Fibroblast of lung (primary cell): Measurements from ENCODE around the gene GZMH. TPM values are rescaled to one million over a fixed set of nuclear protein-coding genes. Genes with fewer than 3 reads are reported as not detected.

ENCODE experiments used
- DNase-seq, 2 donors: peaks; one replicate each; pipeline versions ENCODE4 v3.0.0 to v3.0.0-alpha.2; 2010; ENCODE audit warnings: low read depth in 2 of 2
- H2AFZ ChIP-seq: 2 replicates; pipeline ENCODE4 v1.5.1; 2012; ENCODE audit warnings: low read length, control low read depth, inconsistent platforms
- H3K27ac ChIP-seq: 2 replicates; pipeline ENCODE4 v1.5.1; 2011; ENCODE audit warnings: low read length, control low read depth; ENCODE audit not compliant: insufficient read depth
- H3K27me3 ChIP-seq: 2 replicates; pipeline ENCODE4 v1.5.1; 2011; ENCODE audit warnings: mild to moderate bottlenecking, low read length; ENCODE audit not compliant: control insufficient read depth, insufficient read depth
- H3K36me3 ChIP-seq: 2 replicates; pipeline ENCODE4 v1.5.1; 2011; ENCODE audit warnings: low read length; ENCODE audit not compliant: control insufficient read depth, insufficient read depth
- H3K4me1 ChIP-seq: 2 replicates; pipeline ENCODE4 v1.5.1; 2011; ENCODE audit warnings: low read length; ENCODE audit not compliant: control insufficient read depth, insufficient read depth; ENCODE audit errors: extremely low read depth
- H3K4me2 ChIP-seq: 2 replicates; pipeline ENCODE4 v1.5.1; 2011; ENCODE audit warnings: low read length, control low read depth; ENCODE audit not compliant: insufficient read depth; ENCODE audit errors: extremely low read depth
- H3K4me3 ChIP-seq, 4 experiments: fragments of 200-600 bp in 1 of 4; sonication (generic) in 1 of 4; replicated peaks in 1 of 4; 2 replicates each; pipeline ENCODE4 v1.5.1; 2011 to 2016; ENCODE audit warnings: low read length in 4 of 4, low read depth in 3 of 4, mild to moderate bottlenecking in 3 of 4, control low read depth in 2 of 4, inconsistent platforms in 1 of 4, mixed read lengths in 1 of 4; ENCODE audit not compliant: insufficient read depth in 1 of 4; ENCODE audit errors: control extremely low read depth in 1 of 4
- H3K79me2 ChIP-seq: 2 replicates; pipeline ENCODE4 v1.5.1; 2012; ENCODE audit warnings: mild to moderate bottlenecking, low read length, inconsistent platforms; ENCODE audit not compliant: control insufficient read depth, insufficient read depth
- H3K9ac ChIP-seq: 2 replicates; pipeline ENCODE4 v1.5.1; 2011; ENCODE audit warnings: mild to moderate bottlenecking, low read length, control low read depth; ENCODE audit not compliant: insufficient read depth
- H3K9me3 ChIP-seq: 2 replicates; pipeline ENCODE4 v1.5.1; 2012; ENCODE audit warnings: low read depth, low read length; ENCODE audit not compliant: control insufficient read depth, insufficient read depth
- H4K20me1 ChIP-seq: 2 replicates; pipeline ENCODE4 v1.5.1; 2011; ENCODE audit warnings: low read length; ENCODE audit not compliant: control insufficient read depth, insufficient read depth; ENCODE audit errors: extremely low read depth
- EZH2 ChIP-seq: IDR thresholded peaks from 2 replicates; pipeline ENCODE4 v1.5.1; 2012; ENCODE audit warnings: low read length, control low read depth, mild to moderate bottlenecking; ENCODE audit errors: missing control alignments
- polyA plus RNA-seq, 2 donors: library from polyadenylated mRNA; depleted of rRNA in 1 of 2; stranded (reverse) in 1 of 2; unstranded in 1 of 2; fragments of >200 nt; gene quantifications; 2 replicates each; pipeline ENCODE4 v1.2.1, GENCODE V29; 2011 to 2012; ENCODE audit warnings: missing spikeins in 1 of 2
- total RNA-seq: library from RNA; depleted of rRNA; stranded (reverse); fragments of >200 nt; gene quantifications from 2 replicates; pipeline ENCODE4 v1.2.1, GENCODE V29; 2014
- TF ChIP-seq, protein P1 (sequence below), 2 donors: IDR thresholded peaks in 1 of 2; conservative IDR thresholded peaks in 1 of 2; 1 replicate in 1 of 2; 2 replicates in 1 of 2; pipeline ENCODE4 v1.5.1; 2011 to 2012; ENCODE audit warnings: low read length in 2 of 2, control low read depth in 1 of 2, inconsistent platforms in 1 of 2, low read depth in 1 of 2, mild to moderate bottlenecking in 1 of 2

The GZMH gene
- total and polyA plus RNA-seq, 2 donors (not counting 1 experiment from before 2014, with no cell fraction given): not detected

DNA sequence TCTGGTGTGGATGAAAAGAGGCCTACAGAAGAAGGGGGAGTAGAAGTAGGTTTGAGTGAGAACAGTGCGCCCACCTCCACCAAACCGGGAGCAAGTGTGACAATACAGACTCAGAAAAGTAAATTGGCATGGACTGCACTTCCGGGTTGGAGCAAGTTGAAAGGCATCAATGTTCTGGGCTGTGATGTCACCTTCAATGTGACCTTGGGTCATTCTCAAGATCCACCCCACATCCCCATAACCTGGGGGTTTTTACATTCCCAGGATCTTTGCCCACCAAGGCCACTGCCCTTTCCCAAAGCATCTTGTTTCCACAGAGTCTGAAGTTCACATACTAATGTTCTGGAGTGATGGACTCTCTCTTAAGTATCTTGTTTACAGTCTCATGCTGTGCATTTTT, 29.8 kb upstream of the GZMH start:
- H2AFZ ChIP-seq: no peak overlapping the region
- no peak overlapping the region for H3K4me3 ChIP-seq
- no peaks in the 10 kb centered on the region for H4K20me1 ChIP-seq
- H3K27ac ChIP-seq: no peak overlapping the region
- no peaks in the 10 kb centered on the region for H3K27me3 ChIP-seq
- no peaks in the 10 kb centered on the region for H3K4me1 ChIP-seq
- DNase-seq: no peak
- TF ChIP-seq EZH2: no peak
- TF ChIP-seq, protein P1, sequence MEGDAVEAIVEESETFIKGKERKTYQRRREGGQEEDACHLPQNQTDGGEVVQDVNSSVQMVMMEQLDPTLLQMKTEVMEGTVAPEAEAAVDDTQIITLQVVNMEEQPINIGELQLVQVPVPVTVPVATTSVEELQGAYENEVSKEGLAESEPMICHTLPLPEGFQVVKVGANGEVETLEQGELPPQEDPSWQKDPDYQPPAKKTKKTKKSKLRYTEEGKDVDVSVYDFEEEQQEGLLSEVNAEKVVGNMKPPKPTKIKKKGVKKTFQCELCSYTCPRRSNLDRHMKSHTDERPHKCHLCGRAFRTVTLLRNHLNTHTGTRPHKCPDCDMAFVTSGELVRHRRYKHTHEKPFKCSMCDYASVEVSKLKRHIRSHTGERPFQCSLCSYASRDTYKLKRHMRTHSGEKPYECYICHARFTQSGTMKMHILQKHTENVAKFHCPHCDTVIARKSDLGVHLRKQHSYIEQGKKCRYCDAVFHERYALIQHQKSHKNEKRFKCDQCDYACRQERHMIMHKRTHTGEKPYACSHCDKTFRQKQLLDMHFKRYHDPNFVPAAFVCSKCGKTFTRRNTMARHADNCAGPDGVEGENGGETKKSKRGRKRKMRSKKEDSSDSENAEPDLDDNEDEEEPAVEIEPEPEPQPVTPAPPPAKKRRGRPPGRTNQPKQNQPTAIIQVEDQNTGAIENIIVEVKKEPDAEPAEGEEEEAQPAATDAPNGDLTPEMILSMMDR (conservative IDR thresholded peaks at IDR 0.05 in 1 of 2, IDR thresholded peaks at IDR 0.05 in 1 of 2; ENCODE audit: low read depth in 1 of 2, low read length in 2 of 2): no peak
- H3K4me2 ChIP-seq: no peak overlapping the region
- H3K36me3 ChIP-seq: no peaks in the 10 kb centered on the region
- H3K9ac ChIP-seq: no peak overlapping the region
- H3K79me2 ChIP-seq: no peaks in the 10 kb centered on the region
- H3K9me3 ChIP-seq: no peaks in the 10 kb centered on the region

DNA sequence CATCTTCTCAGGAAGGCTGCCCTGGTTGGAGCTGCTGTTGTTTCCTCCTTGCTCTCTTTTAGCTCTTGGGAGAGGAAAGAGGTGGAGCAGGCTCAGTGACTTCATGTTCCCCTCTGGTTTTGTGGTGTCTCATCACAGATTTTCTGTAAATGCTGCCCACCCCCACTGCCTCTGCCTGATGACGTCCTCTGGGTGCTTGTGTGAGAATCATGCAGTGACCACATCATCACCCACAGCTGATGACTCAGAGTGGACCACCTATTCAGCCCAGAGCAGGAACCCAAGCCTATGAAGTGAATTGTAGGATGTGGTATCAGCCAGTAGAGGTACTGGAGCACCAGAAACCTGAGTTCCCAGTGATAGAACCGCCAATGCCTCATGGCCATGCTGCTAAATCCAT, 24.7 kb upstream of the GZMH start, which contains the start of gene GZMB:
Gene GZMB (minus strand): TSS at position 33 of the 400 bp plus-strand sequence. CDS start 30 bp downstream, at position 3.
- H3K4me3 ChIP-seq: no peak within 1 kb of the TSS
- H3K27ac ChIP-seq: no peak within 1 kb of the TSS
- no peak for TF ChIP-seq EZH2
- TF ChIP-seq, protein P1 (conservative IDR thresholded peaks at IDR 0.05 in 1 of 2, IDR thresholded peaks at IDR 0.05 in 1 of 2; ENCODE audit: low read depth in 1 of 2, low read length in 2 of 2): no peak
- H3K27me3 ChIP-seq: no peaks in the 10 kb centered on the region
- no peak for DNase-seq
- H2AFZ ChIP-seq: no peak within 1 kb of the TSS
- no peaks in the 10 kb centered on the region for H3K79me2 ChIP-seq
- no peaks in the 10 kb centered on the region for H4K20me1 ChIP-seq
- H3K9me3 ChIP-seq: no peaks in the 10 kb centered on the region
- H3K9ac ChIP-seq: no peak within 1 kb of the TSS
- H3K36me3 ChIP-seq: no peaks in the 10 kb centered on the region
- H3K4me2 ChIP-seq: no peak within 1 kb of the TSS
- no peaks in the 10 kb centered on the region for H3K4me1 ChIP-seq

DNA sequence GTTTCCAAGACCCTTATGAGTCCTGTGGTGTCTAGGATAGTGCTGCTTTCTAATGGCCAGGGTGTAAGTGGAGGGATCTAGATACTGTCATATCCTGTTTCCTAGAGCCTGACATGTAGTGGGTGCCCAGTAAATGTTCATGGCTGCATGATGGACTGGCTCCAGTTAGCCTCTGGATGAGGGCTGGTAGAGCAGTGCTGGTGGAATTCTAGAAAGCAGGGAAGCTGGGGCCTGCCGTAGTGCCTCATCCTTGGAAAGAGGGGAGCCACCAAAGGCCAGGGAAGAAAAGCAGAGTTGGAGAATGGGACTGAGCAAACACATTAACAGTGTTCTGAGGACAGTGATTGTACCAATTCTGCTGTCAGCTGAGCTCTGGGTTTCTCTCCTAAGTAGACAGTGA, 23.9 kb upstream of the GZMH start:
- Histone ChIP-seq H3K9me3 (no peaks in the 10 kb centered on the region), H3K27ac (no peak overlapping the region), H3K36me3 (no peaks in the 10 kb centered on the region), H3K4me3 (no peak overlapping the region), H3K27me3 (no peaks in the 10 kb centered on the region), H2AFZ (no peak overlapping the region), H3K79me2 (no peaks in the 10 kb centered on the region), H4K20me1 (no peaks in the 10 kb centered on the region), H3K4me2 (no peak overlapping the region), H3K9ac (no peak overlapping the region), H3K4me1 (no peaks in the 10 kb centered on the region)
- DNase-seq: no peak
- TF ChIP-seq EZH2: no peak
- TF ChIP-seq, protein P1 (conservative IDR thresholded peaks at IDR 0.05 in 1 of 2, IDR thresholded peaks at IDR 0.05 in 1 of 2; ENCODE audit: low read depth in 1 of 2, low read length in 2 of 2): no peak
